ENCODE measurements around the gene CAST. TPM values are rescaled to one million over a fixed set of nuclear protein-coding genes. Genes with fewer than 3 reads are reported as not detected.

Gene CAST
- total RNA-seq, 4 donors from 2014 or later, result 98.2 to 350 (median 136) TPM

GRCh38 chr5:96668725-96669124 lies 6.5 kb downstream of the CAST start:
- TF ChIP-seq CTCF (IDR thresholded peaks at IDR 0.05) (no peak), POLR2A (IDR thresholded peaks at IDR 0.05) (no peak)
- H3K9me3 ChIP-seq, result no peaks in the 10 kb centered on the region
- H3K27me3 ChIP-seq, result no peaks in the 10 kb centered on the region
- no peak for DNase-seq
- H3K4me3 ChIP-seq, result no peak overlapping the region
- intact Hi-C loops (cut with DNase I; ENCODE audit: low total_unique reads), result no loop called here
- no peak overlapping the region for H3K27ac ChIP-seq
- no peaks in the 10 kb centered on the region for H3K4me1 ChIP-seq
- H3K36me3 ChIP-seq, result no peaks in the 10 kb centered on the region

- H3K9me3 ChIP-seq, result no peaks in the 10 kb centered on the region
- no peak for DNase-seq
- no peaks in the 10 kb centered on the region for H3K27me3 ChIP-seq
- intact Hi-C loops (cut with DNase I; ENCODE audit: low total_unique reads), result no loop called here
- TF ChIP-seq CTCF (IDR thresholded peaks at IDR 0.05) (no peak), POLR2A (IDR thresholded peaks at IDR 0.05) (no peak)
- no peak overlapping the region for H3K27ac ChIP-seq
- H3K4me1 ChIP-seq, result no peaks in the 10 kb centered on the region
- H3K4me3 ChIP-seq, result no peak overlapping the region
- H3K36me3 ChIP-seq, result no peaks in the 10 kb centered on the region
These were observed 7.7 kb downstream of the CAST start for GRCh38 chr5:96669909-96670308.

GRCh38 chr5:96671441-96671840 lies 9.3 kb downstream of the CAST start:
- Histone ChIP-seq H3K9me3 (no peaks in the 10 kb centered on the region), H3K36me3 (no peaks in the 10 kb centered on the region), H3K4me3 (no peak overlapping the region), H3K27me3 (no peaks in the 10 kb centered on the region), H3K4me1 (no peaks in the 10 kb centered on the region), H3K27ac (no peak overlapping the region)
- no peak for DNase-seq
- TF ChIP-seq CTCF (IDR thresholded peaks at IDR 0.05), result no peak
- no peak for TF ChIP-seq POLR2A (IDR thresholded peaks at IDR 0.05)
- intact Hi-C loops (cut with DNase I; ENCODE audit: low total_unique reads), result no loop called here

- DNase-seq, result no peak
- no peaks in the 10 kb centered on the region for H3K36me3 ChIP-seq
- no peaks in the 10 kb centered on the region for H3K9me3 ChIP-seq
- H3K4me3 ChIP-seq, result no peak overlapping the region
- TF ChIP-seq CTCF (IDR thresholded peaks at IDR 0.05), result no peak
- TF ChIP-seq POLR2A (IDR thresholded peaks at IDR 0.05), result no peak
- H3K4me1 ChIP-seq, result no peaks in the 10 kb centered on the region
- no peaks in the 10 kb centered on the region for H3K27me3 ChIP-seq
- no peak overlapping the region for H3K27ac ChIP-seq
- intact Hi-C loops (cut with DNase I; ENCODE audit: low total_unique reads), result no loop called here
These were observed 11.0 kb downstream of the CAST start for GRCh38 chr5:96673127-96673526.

GRCh38 chr5:96675882-96676281 lies 13.7 kb downstream of the CAST start:
- TF ChIP-seq POLR2A (IDR thresholded peaks at IDR 0.05) (no peak), CTCF (IDR thresholded peaks at IDR 0.05) (no peak)
- H3K4me3 ChIP-seq, result no peak overlapping the region
- H3K9me3 ChIP-seq, result no peaks in the 10 kb centered on the region
- intact Hi-C loops (cut with DNase I; ENCODE audit: low total_unique reads), result no loop called here
- no peaks in the 10 kb centered on the region for H3K4me1 ChIP-seq
- H3K27me3 ChIP-seq, result no peaks in the 10 kb centered on the region
- H3K36me3 ChIP-seq, result no peaks in the 10 kb centered on the region
- no peak overlapping the region for H3K27ac ChIP-seq
- no peak for DNase-seq

Measured in uterus (tissue), 4 donors.